H1 (cell line): ENCODE measurements around the gene AFAP1L2. TPM values are rescaled to one million over a fixed set of nuclear protein-coding genes. Genes with fewer than 3 reads are reported as not detected.

ENCODE experiments used
- ATF2 ChIP-seq: IDR thresholded peaks from 2 replicates; pipeline ENCODE4 v1.6.1; 2012; ENCODE audit warnings: low read length, inconsistent platforms
- CBX8 ChIP-seq: fragments of 300-800, 300-1000 bp; sonication (generic); IDR thresholded peaks from 2 replicates; pipeline ENCODE4 v1.7.1; 2016; ENCODE audit warnings: low read depth, low read length, borderline replicate concordance
- CHD7 ChIP-seq: fragments of 300-600 bp; sonication (generic); IDR thresholded peaks from 2 replicates; pipeline ENCODE4 v1.7.1; 2012; ENCODE audit warnings: low read length, moderate library complexity, mild to moderate bottlenecking, inconsistent platforms; ENCODE audit not compliant: insufficient replicate concordance
- polyA plus RNA-seq, 7 experiments: library from polyadenylated mRNA; depleted of rRNA in 3 of 7; stranded (reverse) in 5 of 7; unstranded in 2 of 7; fragments of >200 nt in 5 of 7; fragments of 200-250 nt in 2 of 7; gene quantifications; 1 replicate in 5 of 7; 2 replicates in 1 of 7; 4 replicates in 1 of 7; pipeline versions ENCODE4 v1.2.1 to v1.2.3, GENCODE V29; 2011 to 2013; ENCODE audit warnings: missing spikeins in 2 of 7, mixed read lengths in 2 of 7
- total RNA-seq: library from RNA; stranded (reverse); fragmentation: NEBNext Ultra II Directional; extraction: Animal tissue kit (Norgen Biotek cat#: 25700); gene quantifications from 2 replicates; pipeline ENCODE4 v1.2.1, GENCODE V29; 2021

Gene AFAP1L2
- total and polyA plus RNA-seq, 2 of the 8 experiments (the other 6 are each of a cell fraction or from before 2014, with no cell fraction given), result 3.9 to 6.4 TPM

- no peak for TF ChIP-seq CHD7
- TF ChIP-seq ATF2, result no peak
- no peak for TF ChIP-seq CBX8
Measured at GRCh38 chr10:114265392-114266053, 138.8 kb downstream of the AFAP1L2 start (continued).
